GM13976 (cell line): ENCODE data around the gene WDR45B.
"Not testable (repeated sequence)": the region's sequence is repeated elsewhere in the genome, so short reads cannot be mapped to it uniquely, and the experiment has no call there.

Experiments
- DNase-seq: peaks from one replicate; pipeline ENCODE4 v3.0.0; 2012; ENCODE audit warnings: low spot score
- in situ Hi-C: fragments of 300-500 bp; cut with MboI; formaldehyde crosslinking; loops from one replicate; pipeline ENCODE4 v1.12.0; 2022; ENCODE audit warnings: low sequenced_read_pairs, mixed read lengths, inconsistent platforms; ENCODE audit not compliant: unreplicated experiment
- TF ChIP-seq, protein P1 (sequence below): IDR thresholded peaks from 2 replicates; pipeline ENCODE4 v1.5.1; 2012; ENCODE audit warnings: borderline replicate concordance, mild to moderate bottlenecking; ENCODE audit not compliant: insufficient read depth; ENCODE audit errors: extremely low read depth, missing control alignments, control extremely low read depth

The WDR45B gene

DNA sequence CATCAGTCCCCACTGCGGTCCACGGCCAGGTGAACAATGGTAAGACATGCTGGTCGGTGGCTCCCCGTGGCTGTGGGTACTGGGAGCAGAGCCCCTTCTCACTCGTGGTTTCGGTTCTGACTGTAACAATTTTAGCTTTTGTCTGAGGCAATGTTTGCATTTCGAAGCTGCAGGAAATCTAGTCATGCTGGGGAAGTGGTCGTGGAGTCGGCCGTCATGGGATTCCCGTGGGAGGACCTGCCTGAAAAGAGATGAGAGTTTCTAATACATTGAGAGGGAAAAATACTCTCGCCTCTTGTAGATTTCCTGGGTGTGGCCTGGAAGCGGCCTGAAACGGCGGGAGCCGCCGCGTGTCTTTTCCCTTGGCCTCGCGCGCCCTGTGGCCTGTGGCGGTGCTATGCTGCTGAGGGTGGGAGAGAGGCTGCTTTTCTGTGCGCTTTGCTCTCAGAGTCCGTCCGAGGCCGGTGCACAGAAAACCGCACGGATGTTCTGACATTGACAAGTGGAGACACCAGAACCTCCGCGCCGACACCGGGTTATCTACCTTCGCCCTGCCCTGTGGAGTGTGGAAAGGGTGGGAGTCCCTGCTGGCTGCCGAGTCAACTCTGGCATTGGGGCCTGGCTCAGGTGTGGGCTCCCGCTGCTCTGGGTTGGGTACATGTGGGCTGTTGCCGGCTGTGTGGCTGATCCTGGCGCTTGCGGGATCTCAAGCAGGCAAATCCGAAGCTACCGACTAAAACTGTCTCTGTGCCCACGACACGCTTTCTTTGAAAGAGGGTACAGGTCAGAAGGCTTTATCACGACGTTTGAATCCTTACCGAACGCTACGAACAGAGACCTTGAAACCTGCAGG is 60.8 kb downstream of the WDR45B start:
- DNase-seq: no peak
- TF ChIP-seq, protein P1, sequence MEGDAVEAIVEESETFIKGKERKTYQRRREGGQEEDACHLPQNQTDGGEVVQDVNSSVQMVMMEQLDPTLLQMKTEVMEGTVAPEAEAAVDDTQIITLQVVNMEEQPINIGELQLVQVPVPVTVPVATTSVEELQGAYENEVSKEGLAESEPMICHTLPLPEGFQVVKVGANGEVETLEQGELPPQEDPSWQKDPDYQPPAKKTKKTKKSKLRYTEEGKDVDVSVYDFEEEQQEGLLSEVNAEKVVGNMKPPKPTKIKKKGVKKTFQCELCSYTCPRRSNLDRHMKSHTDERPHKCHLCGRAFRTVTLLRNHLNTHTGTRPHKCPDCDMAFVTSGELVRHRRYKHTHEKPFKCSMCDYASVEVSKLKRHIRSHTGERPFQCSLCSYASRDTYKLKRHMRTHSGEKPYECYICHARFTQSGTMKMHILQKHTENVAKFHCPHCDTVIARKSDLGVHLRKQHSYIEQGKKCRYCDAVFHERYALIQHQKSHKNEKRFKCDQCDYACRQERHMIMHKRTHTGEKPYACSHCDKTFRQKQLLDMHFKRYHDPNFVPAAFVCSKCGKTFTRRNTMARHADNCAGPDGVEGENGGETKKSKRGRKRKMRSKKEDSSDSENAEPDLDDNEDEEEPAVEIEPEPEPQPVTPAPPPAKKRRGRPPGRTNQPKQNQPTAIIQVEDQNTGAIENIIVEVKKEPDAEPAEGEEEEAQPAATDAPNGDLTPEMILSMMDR: no peak
- in situ Hi-C loops: no loop called here

DNA sequence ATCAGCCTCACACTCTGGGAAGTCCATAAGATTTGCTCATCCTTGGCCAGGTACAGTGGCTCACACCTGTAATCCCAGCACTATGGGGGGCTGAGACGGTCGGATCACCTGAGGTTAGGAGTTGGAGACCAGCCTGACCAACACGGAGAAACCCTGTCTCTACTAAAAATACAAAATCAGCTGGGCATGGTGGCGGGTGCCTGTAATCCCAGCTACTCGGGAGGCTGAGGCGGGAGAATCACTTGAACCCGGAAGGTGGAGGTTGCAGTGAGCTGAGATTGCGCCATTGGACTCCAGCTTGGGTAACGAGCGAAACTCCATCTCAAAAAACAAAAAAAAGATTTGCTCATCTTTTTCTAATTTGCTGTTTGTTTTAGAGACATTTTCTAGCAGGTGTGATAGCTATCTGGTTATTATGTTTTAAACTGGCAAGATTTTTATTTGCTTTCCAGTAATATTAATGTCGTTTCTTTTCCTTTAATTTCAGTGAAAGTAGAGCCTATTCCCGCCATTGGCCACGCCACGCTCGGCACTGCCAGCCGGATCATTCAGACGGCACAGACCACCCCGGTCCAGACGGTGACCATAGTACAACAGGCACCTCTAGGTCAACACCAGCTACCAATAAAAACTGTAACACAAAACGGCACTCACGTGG is 61.5 kb downstream of the WDR45B start:
- no peak for DNase-seq
- in situ Hi-C loops: no loop called here
- TF ChIP-seq, protein P1: no peak

DNA sequence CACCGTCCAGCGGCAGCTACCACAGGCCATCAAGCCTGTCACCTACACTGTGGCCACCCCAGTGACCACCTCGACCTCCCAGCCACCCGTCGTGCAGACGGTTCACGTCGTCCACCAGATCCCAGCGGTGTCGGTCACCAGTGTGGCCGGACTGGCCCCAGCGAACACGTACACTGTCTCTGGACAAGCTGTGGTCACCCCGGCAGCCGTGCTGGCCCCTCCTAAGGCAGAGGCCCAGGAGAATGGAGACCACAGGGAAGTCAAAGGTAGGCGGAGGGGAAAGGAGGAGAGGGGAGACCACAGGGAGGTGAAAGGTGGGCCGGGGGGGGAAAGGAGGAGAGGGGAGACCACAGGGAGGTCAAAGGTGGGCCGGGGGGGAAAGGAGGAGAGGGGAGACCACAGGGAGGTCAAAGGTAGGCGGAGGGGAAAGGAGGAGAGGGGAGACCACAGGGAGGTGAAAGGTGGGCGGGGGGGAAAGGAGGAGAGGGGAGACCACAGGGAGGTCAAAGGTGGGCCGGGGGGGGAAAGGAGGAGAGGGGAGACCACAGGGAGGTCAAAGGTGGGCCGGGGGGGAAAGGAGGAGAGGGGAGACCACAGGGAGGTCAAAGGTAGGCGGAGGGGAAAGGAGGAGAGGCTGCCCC is 62.2 kb downstream of the WDR45B start:
- in situ Hi-C loops, DNase-seq: not testable (repeated sequence)

DNA sequence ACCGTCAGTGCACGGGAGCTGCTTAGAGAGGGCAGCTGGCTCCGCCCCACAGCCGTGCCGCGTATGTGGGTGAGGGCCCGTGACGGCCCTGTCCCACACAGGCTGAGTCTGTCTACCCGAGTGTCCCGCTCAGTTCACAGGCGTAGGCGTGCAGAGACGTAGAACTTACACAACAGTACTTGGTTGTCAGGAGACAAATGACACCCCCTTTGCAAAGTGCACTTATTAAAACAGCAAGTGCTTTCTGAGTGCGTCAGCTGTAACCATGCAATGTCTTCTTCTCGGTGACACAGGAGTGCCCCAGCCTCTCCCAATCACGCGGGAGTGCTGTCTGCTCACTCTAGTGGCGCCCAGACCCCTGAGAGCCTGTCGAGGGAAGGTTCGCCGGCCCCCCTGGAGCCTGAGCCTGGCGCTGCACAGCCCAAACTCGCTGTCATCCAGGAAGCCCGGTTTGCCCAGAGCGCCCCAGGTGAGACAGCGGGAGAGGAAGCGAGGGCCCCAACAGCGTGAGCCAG is 64.5 kb downstream of the WDR45B start:
- TF ChIP-seq, protein P1: no peak
- DNase-seq: no peak
- in situ Hi-C loops: no loop called here

DNA sequence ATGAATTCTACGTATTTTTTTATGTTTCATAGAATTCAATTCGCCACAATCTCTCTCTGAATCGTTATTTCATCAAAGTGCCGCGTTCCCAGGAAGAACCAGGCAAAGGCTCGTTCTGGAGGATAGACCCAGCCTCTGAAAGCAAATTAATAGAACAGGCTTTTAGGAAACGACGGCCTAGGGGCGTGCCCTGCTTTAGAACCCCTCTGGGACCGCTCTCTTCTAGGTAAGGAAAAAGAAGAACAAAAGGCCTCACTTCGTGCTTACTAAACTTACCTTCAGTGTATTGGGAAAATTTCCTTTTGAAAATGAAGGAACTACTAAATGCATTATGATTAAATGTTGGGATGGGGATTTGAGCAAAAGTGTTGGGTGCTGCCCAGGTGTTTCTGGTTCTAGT is 65.5 kb downstream of the WDR45B start:
- in situ Hi-C loops: no loop called here
- DNase-seq: no peak
- TF ChIP-seq, protein P1: no peak

DNA sequence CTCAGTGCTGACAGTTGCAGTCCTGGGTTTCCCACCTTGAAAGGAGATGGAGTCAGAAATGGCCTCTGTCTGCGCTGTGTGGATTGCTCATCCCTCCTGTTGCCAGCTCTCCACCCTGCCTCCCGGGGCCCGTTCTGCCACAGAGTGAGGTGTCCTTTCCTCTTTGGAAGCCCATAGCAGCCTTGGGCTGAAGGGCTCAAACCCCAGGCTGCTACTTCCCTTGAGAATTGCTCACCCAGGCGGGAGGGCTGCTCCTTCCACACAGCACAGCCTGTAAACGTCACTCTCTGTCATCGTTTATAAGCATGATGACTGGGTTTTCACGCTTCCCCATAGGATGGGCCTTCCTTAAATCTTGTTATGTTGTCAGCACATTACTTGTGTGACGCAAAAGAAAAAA is 66.0 kb downstream of the WDR45B start:
- in situ Hi-C loops: no loop called here
- no peak for DNase-seq
- TF ChIP-seq, protein P1: no peak

DNA sequence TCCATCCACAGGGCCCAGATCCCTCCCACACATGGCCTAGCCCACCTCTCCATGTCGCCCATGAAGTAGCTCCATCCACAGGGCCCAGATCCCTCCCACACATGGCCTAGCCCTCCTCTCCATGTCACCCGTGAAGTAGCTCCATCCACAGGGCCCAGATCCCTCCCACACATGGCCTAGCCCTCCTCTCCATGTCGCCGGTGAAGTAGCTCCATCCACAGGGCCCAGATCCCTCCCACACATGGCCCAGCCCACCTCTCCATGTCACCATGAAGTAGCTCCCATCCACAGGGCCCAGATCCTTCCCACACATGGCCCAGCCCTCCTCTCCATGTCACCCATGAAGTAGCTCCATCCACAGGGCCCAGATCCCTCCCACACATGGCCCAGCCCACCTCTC is 68.3 kb downstream of the WDR45B start:
- in situ Hi-C loops, DNase-seq: not testable (repeated sequence)
